GM23338 (cell line): ENCODE data around the gene CDC42EP2. TPM values are rescaled to one million over a fixed set of nuclear protein-coding genes. Genes with fewer than 3 reads are reported as not detected.

Experiments
- ATAC-seq: fragments of 200-7000 bp; cut with Tn5 transposase; 3 replicates; pipeline ENCODE4 v1.9.1; 2020
- DNase-seq: peaks from one replicate; pipeline ENCODE4 v3.0.0-alpha.2; 2015; ENCODE audit warnings: low spot score
- H2AFZ ChIP-seq: fragments of 200-600 bp; sonication (generic); 2 replicates; pipeline ENCODE4 v1.8.0; 2016; ENCODE audit warnings: antibody characterized with exemption, mild to moderate bottlenecking, moderate library complexity
- H3F3A ChIP-seq: fragments of 200-600 bp; sonication (generic); replicated peaks from 2 replicates; pipeline ENCODE4 v1.8.0; 2017; ENCODE audit warnings: antibody characterized with exemption, mixed run types, low read depth
- H3K27ac ChIP-seq: fragments of 200-600 bp; sonication (generic); 2 replicates; pipeline ENCODE4 v1.6.1; 2016; ENCODE audit warnings: low read depth
- H3K27me3 ChIP-seq: fragments of 200-600 bp; sonication (generic); 2 replicates; pipeline ENCODE4 v1.8.0; 2016; ENCODE audit warnings: mild to moderate bottlenecking, mixed run types, moderate library complexity; ENCODE audit not compliant: insufficient read depth
- H3K36me3 ChIP-seq: fragments of 200-600 bp; sonication (generic); 2 replicates; pipeline ENCODE4 v1.8.0; 2016; ENCODE audit warnings: mild to moderate bottlenecking; ENCODE audit not compliant: insufficient read depth
- H3K4me1 ChIP-seq: fragments of 200-600 bp; sonication (generic); 2 replicates; pipeline ENCODE4 v1.8.0; 2016; ENCODE audit warnings: mild to moderate bottlenecking, moderate library complexity; ENCODE audit not compliant: insufficient read depth
- H3K4me2 ChIP-seq: fragments of 200-600 bp; sonication (generic); 2 replicates; pipeline ENCODE4 v1.7.1; 2017; ENCODE audit warnings: mixed run types
- H3K4me3 ChIP-seq: fragments of 200-600 bp; sonication (generic); 2 replicates; pipeline ENCODE4 v1.6.1; 2016; ENCODE audit warnings: mixed run types
- H3K79me2 ChIP-seq: fragments of 200-600 bp; sonication (generic); replicated peaks from 2 replicates; pipeline ENCODE4 v1.8.0; 2017; ENCODE audit warnings: mild to moderate bottlenecking; ENCODE audit not compliant: insufficient read depth
- H3K9me2 ChIP-seq: fragments of 200-600 bp; sonication (generic); 2 replicates; pipeline ENCODE4 v1.8.0; 2017; ENCODE audit not compliant: insufficient read depth
- H4K20me1 ChIP-seq: fragments of 200-600 bp; sonication (generic); replicated peaks from 2 replicates; pipeline ENCODE4 v1.8.0; 2017; ENCODE audit warnings: mild to moderate bottlenecking; ENCODE audit not compliant: insufficient read depth
- H3K27ac Mint-ChIP-seq: 2 replicates; pipeline ENCODE4 v1.8.0; 2020; ENCODE audit warnings: inconsistent platforms, mild to moderate bottlenecking, moderate library complexity, mixed read lengths
- H3K27me3 Mint-ChIP-seq: 3 replicates; pipeline ENCODE4 v1.8.0; 2022; ENCODE audit warnings: low read depth, mild to moderate bottlenecking, moderate library complexity, mixed read lengths, inconsistent platforms; ENCODE audit not compliant: insufficient read depth, poor library complexity
- H3K36me3 Mint-ChIP-seq: 3 replicates; pipeline ENCODE4 v1.8.0; 2021; ENCODE audit warnings: low read depth, mild to moderate bottlenecking, inconsistent platforms, moderate library complexity, mixed read lengths
- H3K4me1 Mint-ChIP-seq: 3 replicates; pipeline ENCODE4 v1.8.0; 2020; ENCODE audit warnings: mild to moderate bottlenecking, inconsistent platforms, mixed read lengths
- H3K4me3 Mint-ChIP-seq: 3 replicates; pipeline ENCODE4 v1.8.0; 2021; ENCODE audit warnings: moderate library complexity, mild to moderate bottlenecking, inconsistent platforms, mixed read lengths
- H3K9me3 Mint-ChIP-seq: 3 replicates; pipeline ENCODE4 v1.8.0; 2020; ENCODE audit warnings: moderate library complexity, mild to moderate bottlenecking, inconsistent platforms, mixed read lengths
- CREB1 ChIP-seq: fragments of 250-450 bp; sonication (Bioruptor Pico); IDR thresholded peaks from 2 replicates; pipeline ENCODE4 v1.5.0; 2020; ENCODE audit warnings: low read depth, mild to moderate bottlenecking, moderate library complexity
- EZH2 ChIP-seq: fragments of 200-600 bp; sonication (generic); IDR thresholded peaks from one replicate; pipeline ENCODE4 v1.8.0; 2017; ENCODE audit warnings: antibody characterized with exemption, mild to moderate bottlenecking, low read depth; ENCODE audit not compliant: unreplicated experiment
- EZH2phosphoT487 ChIP-seq: fragments of 200-600 bp; sonication (generic); IDR thresholded peaks from one replicate; pipeline ENCODE4 v1.8.1; 2018; ENCODE audit warnings: antibody characterized with exemption; ENCODE audit not compliant: unreplicated experiment
- JUNB ChIP-seq: IDR thresholded peaks from one replicate; pipeline ENCODE4 v1.6.1; 2016; ENCODE audit warnings: antibody characterized with exemption; ENCODE audit not compliant: unreplicated experiment
- NANOG ChIP-seq: IDR thresholded peaks from 2 replicates; pipeline ENCODE4 v1.6.1; 2016; ENCODE audit warnings: antibody characterized with exemption, borderline replicate concordance
- POLR2AphosphoS5 ChIP-seq: IDR thresholded peaks from 2 replicates; pipeline ENCODE4 v1.6.1; 2016; ENCODE audit warnings: antibody characterized with exemption, low read depth
- STAT1 ChIP-seq: IDR thresholded peaks from one replicate; pipeline ENCODE4 v1.6.1; 2016; ENCODE audit warnings: antibody characterized with exemption; ENCODE audit not compliant: unreplicated experiment
- ZNF114 ChIP-seq: fragments of 250-450 bp; sonication (Bioruptor Pico); IDR thresholded peaks from 2 replicates; pipeline ENCODE4 v1.5.0; 2020; ENCODE audit warnings: mild to moderate bottlenecking, moderate library complexity
- ZNF331 ChIP-seq: fragments of 250-450 bp; sonication (Bioruptor Pico); IDR thresholded peaks from 2 replicates; pipeline ENCODE4 v1.5.0; 2020; ENCODE audit warnings: low read depth, mild to moderate bottlenecking, moderate library complexity
- polyA plus RNA-seq: library from polyadenylated mRNA; unstranded; fragments of >200 nt; fragmentation: Nextera tagmentation; extraction: Ambion mirVana; gene quantifications from 2 replicates; pipeline ENCODE4 v1.2.1, GENCODE V29; 2016
- total RNA-seq: library from RNA; depleted of rRNA; stranded (reverse); fragments of >200 nt; shearing (Covaris generic); gene quantifications from 2 replicates; pipeline ENCODE4 v1.2.3, GENCODE V29; 2014
- TF ChIP-seq, protein P1 (sequence below): IDR thresholded peaks from 2 replicates; pipeline ENCODE4 v1.6.1; 2016; ENCODE audit warnings: antibody characterized with exemption
- TF ChIP-seq, protein P2 (sequence below), 2 experiments: fragments of 200-600 bp in 1 of 2; sonication (generic) in 1 of 2; conservative IDR thresholded peaks; 2 replicates each; pipeline versions ENCODE4 v1.5.1 to v1.6.1; 2016 to 2017; ENCODE audit warnings: antibody characterized with exemption in 2 of 2, low read depth in 2 of 2, mild to moderate bottlenecking in 2 of 2, moderate library complexity in 1 of 2
- TF ChIP-seq, protein P3 (sequence below): IDR thresholded peaks from one replicate; pipeline ENCODE4 v1.6.1; 2018; ENCODE audit warnings: antibody characterized with exemption; ENCODE audit not compliant: unreplicated experiment
- TF ChIP-seq, protein P4 (sequence below): fragments of 250-450 bp; sonication (Bioruptor Pico); IDR thresholded peaks from 2 replicates; pipeline ENCODE4 v1.5.0; 2020; ENCODE audit warnings: mild to moderate bottlenecking, moderate library complexity

The CDC42EP2 gene
- total and polyA plus RNA-seq, 2 experiments from 2014 or later: 18.2 to 19.0 TPM

DNA sequence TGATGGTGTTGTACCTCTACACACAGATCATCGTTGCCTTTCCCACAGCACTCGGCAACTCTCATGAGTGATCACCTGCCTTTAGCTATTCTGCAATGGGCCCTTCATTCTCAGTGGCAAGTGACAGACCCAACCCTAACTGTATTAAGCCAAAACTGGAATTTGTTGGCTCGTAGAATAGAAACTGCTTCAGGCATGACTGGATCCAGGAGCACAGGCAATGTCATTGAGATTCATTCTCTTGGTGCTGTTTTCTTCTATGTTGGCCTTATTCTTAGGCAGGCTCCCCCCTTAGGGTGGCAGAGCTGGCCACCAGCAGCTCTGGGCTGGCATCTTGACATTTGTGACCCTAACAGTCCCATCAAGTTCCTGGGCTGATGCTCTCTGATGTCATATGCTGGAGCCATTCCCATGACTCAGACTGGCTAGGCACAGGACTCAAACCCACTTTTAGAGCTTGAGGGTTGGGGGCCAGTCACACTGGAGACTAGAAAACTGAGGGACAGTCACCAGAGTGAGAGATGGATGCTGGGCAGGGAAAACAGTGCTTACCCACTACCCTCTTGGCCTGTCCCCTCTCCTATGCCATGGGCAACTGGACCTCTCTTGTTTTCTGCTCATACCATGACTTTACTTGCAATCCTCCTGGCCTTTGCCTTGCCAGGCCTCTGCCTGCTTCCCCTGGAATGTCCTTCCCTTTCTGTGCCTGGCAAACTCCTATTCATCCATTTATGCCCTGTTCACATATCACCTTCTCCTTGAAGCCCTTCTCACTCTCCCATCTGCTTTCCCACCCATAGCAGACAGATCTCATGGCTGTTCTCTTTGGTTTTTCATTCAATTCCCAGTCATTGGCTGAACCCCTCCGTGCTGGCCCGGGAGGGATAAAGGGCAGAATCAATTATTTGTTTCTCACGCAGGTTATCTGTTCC, 7.1 kb upstream of the CDC42EP2 start:
- no peaks in the 10 kb centered on the region for H3K36me3 ChIP-seq
- no peaks in the 10 kb centered on the region; the same call in 2 of the 3 replicates for H3K9me3 Mint-ChIP-seq
- H3K9me2 ChIP-seq: no peaks in the 10 kb centered on the region
- 0 out of 2 replicates have a peak, but pooled peaks cover 2% of the 10 kb centered on the region for H3K4me1 ChIP-seq
- H2AFZ ChIP-seq: no peak overlapping the region
- H3K4me1 Mint-ChIP-seq: peaks cover 4% of the 10 kb centered on the region
- DNase-seq (no peak), ATAC-seq (no peak)
- no peaks in the 10 kb centered on the region for H3K79me2 ChIP-seq
- 0 out of 2 replicates have a peak, but pooled peaks cover 7% of the 10 kb centered on the region for H3F3A ChIP-seq
- no peak overlapping the region; the same call in 2 of the 3 replicates for H3K4me3 Mint-ChIP-seq
- no peak overlapping the region for H3K27ac ChIP-seq
- H3K27ac Mint-ChIP-seq: no peak overlapping the region
- peaks cover 11% of the 10 kb centered on the region for H3K36me3 Mint-ChIP-seq
- H3K27me3 ChIP-seq: no peaks in the 10 kb centered on the region
- peaks cover 27% of the 10 kb centered on the region for H3K27me3 Mint-ChIP-seq
- no peaks in the 10 kb centered on the region for H4K20me1 ChIP-seq
- H3K4me2 ChIP-seq: no peak overlapping the region
- TF ChIP-seq, protein P1, sequence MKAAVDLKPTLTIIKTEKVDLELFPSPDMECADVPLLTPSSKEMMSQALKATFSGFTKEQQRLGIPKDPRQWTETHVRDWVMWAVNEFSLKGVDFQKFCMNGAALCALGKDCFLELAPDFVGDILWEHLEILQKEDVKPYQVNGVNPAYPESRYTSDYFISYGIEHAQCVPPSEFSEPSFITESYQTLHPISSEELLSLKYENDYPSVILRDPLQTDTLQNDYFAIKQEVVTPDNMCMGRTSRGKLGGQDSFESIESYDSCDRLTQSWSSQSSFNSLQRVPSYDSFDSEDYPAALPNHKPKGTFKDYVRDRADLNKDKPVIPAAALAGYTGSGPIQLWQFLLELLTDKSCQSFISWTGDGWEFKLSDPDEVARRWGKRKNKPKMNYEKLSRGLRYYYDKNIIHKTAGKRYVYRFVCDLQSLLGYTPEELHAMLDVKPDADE: no peak
- TF ChIP-seq ZNF114 (CRISPR knock-in tag) (no peak), ZNF331 (CRISPR knock-in tag) (no peak), CREB1 (no peak), JUNB (no peak), EZH2 (no peak), POLR2AphosphoS5 (no peak), STAT1 (no peak), EZH2phosphoT487 (no peak), NANOG (no peak)
- TF ChIP-seq, protein P2, sequence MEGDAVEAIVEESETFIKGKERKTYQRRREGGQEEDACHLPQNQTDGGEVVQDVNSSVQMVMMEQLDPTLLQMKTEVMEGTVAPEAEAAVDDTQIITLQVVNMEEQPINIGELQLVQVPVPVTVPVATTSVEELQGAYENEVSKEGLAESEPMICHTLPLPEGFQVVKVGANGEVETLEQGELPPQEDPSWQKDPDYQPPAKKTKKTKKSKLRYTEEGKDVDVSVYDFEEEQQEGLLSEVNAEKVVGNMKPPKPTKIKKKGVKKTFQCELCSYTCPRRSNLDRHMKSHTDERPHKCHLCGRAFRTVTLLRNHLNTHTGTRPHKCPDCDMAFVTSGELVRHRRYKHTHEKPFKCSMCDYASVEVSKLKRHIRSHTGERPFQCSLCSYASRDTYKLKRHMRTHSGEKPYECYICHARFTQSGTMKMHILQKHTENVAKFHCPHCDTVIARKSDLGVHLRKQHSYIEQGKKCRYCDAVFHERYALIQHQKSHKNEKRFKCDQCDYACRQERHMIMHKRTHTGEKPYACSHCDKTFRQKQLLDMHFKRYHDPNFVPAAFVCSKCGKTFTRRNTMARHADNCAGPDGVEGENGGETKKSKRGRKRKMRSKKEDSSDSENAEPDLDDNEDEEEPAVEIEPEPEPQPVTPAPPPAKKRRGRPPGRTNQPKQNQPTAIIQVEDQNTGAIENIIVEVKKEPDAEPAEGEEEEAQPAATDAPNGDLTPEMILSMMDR (conservative IDR thresholded peaks at IDR 0.05; ENCODE audit: low read depth in 2 of 2): no peak
- TF ChIP-seq, protein P3, sequence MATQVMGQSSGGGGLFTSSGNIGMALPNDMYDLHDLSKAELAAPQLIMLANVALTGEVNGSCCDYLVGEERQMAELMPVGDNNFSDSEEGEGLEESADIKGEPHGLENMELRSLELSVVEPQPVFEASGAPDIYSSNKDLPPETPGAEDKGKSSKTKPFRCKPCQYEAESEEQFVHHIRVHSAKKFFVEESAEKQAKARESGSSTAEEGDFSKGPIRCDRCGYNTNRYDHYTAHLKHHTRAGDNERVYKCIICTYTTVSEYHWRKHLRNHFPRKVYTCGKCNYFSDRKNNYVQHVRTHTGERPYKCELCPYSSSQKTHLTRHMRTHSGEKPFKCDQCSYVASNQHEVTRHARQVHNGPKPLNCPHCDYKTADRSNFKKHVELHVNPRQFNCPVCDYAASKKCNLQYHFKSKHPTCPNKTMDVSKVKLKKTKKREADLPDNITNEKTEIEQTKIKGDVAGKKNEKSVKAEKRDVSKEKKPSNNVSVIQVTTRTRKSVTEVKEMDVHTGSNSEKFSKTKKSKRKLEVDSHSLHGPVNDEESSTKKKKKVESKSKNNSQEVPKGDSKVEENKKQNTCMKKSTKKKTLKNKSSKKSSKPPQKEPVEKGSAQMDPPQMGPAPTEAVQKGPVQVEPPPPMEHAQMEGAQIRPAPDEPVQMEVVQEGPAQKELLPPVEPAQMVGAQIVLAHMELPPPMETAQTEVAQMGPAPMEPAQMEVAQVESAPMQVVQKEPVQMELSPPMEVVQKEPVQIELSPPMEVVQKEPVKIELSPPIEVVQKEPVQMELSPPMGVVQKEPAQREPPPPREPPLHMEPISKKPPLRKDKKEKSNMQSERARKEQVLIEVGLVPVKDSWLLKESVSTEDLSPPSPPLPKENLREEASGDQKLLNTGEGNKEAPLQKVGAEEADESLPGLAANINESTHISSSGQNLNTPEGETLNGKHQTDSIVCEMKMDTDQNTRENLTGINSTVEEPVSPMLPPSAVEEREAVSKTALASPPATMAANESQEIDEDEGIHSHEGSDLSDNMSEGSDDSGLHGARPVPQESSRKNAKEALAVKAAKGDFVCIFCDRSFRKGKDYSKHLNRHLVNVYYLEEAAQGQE: no peak
- TF ChIP-seq, protein P4, sequence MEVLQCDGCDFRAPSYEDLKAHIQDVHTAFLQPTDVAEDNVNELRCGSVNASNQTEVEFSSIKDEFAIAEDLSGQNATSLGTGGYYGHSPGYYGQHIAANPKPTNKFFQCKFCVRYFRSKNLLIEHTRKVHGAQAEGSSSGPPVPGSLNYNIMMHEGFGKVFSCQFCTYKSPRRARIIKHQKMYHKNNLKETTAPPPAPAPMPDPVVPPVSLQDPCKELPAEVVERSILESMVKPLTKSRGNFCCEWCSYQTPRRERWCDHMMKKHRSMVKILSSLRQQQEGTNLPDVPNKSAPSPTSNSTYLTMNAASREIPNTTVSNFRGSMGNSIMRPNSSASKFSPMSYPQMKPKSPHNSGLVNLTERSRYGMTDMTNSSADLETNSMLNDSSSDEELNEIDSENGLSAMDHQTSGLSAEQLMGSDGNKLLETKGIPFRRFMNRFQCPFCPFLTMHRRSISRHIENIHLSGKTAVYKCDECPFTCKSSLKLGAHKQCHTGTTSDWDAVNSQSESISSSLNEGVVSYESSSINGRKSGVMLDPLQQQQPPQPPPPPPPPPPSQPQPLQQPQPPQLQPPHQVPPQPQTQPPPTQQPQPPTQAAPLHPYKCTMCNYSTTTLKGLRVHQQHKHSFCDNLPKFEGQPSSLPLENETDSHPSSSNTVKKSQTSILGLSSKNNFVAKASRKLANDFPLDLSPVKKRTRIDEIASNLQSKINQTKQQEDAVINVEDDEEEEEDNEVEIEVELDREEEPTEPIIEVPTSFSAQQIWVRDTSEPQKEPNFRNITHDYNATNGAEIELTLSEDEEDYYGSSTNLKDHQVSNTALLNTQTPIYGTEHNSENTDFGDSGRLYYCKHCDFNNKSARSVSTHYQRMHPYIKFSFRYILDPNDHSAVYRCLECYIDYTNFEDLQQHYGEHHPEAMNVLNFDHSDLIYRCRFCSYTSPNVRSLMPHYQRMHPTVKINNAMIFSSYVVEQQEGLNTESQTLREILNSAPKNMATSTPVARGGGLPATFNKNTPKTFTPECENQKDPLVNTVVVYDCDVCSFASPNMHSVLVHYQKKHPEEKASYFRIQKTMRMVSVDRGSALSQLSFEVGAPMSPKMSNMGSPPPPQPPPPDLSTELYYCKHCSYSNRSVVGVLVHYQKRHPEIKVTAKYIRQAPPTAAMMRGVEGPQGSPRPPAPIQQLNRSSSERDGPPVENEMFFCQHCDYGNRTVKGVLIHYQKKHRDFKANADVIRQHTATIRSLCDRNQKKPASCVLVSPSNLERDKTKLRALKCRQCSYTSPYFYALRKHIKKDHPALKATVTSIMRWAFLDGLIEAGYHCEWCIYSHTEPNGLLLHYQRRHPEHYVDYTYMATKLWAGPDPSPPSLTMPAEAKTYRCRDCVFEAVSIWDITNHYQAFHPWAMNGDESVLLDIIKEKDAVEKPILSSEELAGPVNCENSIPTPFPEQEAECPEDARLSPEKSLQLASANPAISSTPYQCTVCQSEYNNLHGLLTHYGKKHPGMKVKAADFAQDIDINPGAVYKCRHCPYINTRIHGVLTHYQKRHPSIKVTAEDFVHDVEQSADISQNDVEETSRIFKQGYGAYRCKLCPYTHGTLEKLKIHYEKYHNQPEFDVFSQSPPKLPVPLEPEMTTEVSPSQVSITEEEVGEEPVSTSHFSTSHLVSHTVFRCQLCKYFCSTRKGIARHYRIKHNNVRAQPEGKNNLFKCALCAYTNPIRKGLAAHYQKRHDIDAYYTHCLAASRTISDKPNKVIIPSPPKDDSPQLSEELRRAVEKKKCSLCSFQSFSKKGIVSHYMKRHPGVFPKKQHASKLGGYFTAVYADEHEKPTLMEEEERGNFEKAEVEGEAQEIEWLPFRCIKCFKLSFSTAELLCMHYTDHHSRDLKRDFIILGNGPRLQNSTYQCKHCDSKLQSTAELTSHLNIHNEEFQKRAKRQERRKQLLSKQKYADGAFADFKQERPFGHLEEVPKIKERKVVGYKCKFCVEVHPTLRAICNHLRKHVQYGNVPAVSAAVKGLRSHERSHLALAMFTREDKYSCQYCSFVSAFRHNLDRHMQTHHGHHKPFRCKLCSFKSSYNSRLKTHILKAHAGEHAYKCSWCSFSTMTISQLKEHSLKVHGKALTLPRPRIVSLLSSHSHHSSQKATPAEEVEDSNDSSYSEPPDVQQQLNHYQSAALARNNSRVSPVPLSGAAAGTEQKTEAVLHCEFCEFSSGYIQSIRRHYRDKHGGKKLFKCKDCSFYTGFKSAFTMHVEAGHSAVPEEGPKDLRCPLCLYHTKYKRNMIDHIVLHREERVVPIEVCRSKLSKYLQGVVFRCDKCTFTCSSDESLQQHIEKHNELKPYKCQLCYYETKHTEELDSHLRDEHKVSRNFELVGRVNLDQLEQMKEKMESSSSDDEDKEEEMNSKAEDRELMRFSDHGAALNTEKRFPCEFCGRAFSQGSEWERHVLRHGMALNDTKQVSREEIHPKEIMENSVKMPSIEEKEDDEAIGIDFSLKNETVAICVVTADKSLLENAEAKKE (CRISPR knock-in tag): no peak
- no peak overlapping the region for H3K4me3 ChIP-seq
